Calu3 (cell line): ENCODE measurements around the gene ZNF396. TPM values are rescaled to one million over a fixed set of nuclear protein-coding genes. Genes with fewer than 3 reads are reported as not detected.

Experiments used
- Bru-seq: library from RNA; stranded (reverse); fragments of 400-500 nt; gene quantifications from one replicate; lab custom pipeline; 2021; lab: Mats Ljungman, UMichigan
- BruChase-seq, 2 experiments: library from RNA; stranded (reverse); fragments of 400-500 nt; gene quantifications; one replicate each; lab custom pipeline; 2021; lab: Mats Ljungman, UMichigan
- BruUV-seq: library from RNA; stranded (reverse); fragments of 400-500 nt; replicated peaks from 2 replicates; lab custom pipeline; 2021; lab: Mats Ljungman, UMichigan
- CTCF ChIA-PET: fragments of 300-600 bp; sonication (Branson Sonifier 250); formaldehyde crosslinking; loops from one replicate; lab custom pipeline; 2022; ENCODE audit warnings: antibody characterized with exemption; lab: Charles Lee
- DNase-seq: peaks from one replicate; pipeline ENCODE4 v3.0.0; 2022
- H3K27ac Mint-ChIP-seq: one replicate; pipeline ENCODE4 v1.8.0; 2022; ENCODE audit warnings: mixed read lengths; ENCODE audit not compliant: unreplicated experiment
- H3K27me3 Mint-ChIP-seq: one replicate; pipeline ENCODE4 v1.8.0; 2022; ENCODE audit warnings: mixed read lengths; ENCODE audit not compliant: unreplicated experiment
- H3K36me3 Mint-ChIP-seq: one replicate; pipeline ENCODE4 v1.8.0; 2022; ENCODE audit warnings: mild to moderate bottlenecking, moderate library complexity, mixed read lengths; ENCODE audit not compliant: insufficient read depth, unreplicated experiment
- H3K4me1 Mint-ChIP-seq: one replicate; pipeline ENCODE4 v1.8.0; 2022; ENCODE audit warnings: mild to moderate bottlenecking, low read depth, mixed read lengths; ENCODE audit not compliant: unreplicated experiment
- H3K4me3 Mint-ChIP-seq: one replicate; pipeline ENCODE4 v1.8.0; 2022; ENCODE audit warnings: mild to moderate bottlenecking, low read depth, moderate library complexity, mixed read lengths; ENCODE audit not compliant: unreplicated experiment
- H3K9me3 Mint-ChIP-seq: one replicate; pipeline ENCODE4 v1.8.0; 2022; ENCODE audit warnings: low read depth, mixed read lengths; ENCODE audit not compliant: unreplicated experiment
- intact Hi-C: fragments of 100-400 bp; cut with micrococcal nuclease; formaldehyde crosslinking; loops from one replicate; pipeline ENCODE4 v1.10.0; 2022; ENCODE audit not compliant: unreplicated experiment
- long read RNA-seq: library from polyadenylated mRNA; stranded (forward); transcript quantifications from one replicate; pipeline ENCODE4 v2.0.0, GENCODE V29; 2022
- total RNA-seq: library from RNA; stranded (reverse); gene quantifications from 2 replicates; pipeline ENCODE4 v1.2.3, GENCODE V29; 2022
- TF ChIP-seq, protein P1 (sequence below): fragments of 200-600 bp; IDR thresholded peaks from one replicate; pipeline ENCODE4 v1.8.0; 2022; ENCODE audit warnings: antibody characterized with exemption; ENCODE audit not compliant: unreplicated experiment

Gene ZNF396
- total RNA-seq (1.7 and 2.7 TPM in 2 replicates), Bru-seq, nascent RNA (percentile 40 among the genes with signal in this experiment), BruChase-seq, experiment 1, labeled RNA remaining after a 6-hour chase (percentile 37 among the genes with signal in this experiment), BruChase-seq, experiment 2, labeled RNA remaining after a 2-hour chase (percentile 35 among the genes with signal in this experiment)
- long read RNA-seq, partial matches to known transcripts = 0 of 3 reads
- long read RNA-seq, other reads (novel, unspliced or antisense) = 0 of 3 reads

DNA sequence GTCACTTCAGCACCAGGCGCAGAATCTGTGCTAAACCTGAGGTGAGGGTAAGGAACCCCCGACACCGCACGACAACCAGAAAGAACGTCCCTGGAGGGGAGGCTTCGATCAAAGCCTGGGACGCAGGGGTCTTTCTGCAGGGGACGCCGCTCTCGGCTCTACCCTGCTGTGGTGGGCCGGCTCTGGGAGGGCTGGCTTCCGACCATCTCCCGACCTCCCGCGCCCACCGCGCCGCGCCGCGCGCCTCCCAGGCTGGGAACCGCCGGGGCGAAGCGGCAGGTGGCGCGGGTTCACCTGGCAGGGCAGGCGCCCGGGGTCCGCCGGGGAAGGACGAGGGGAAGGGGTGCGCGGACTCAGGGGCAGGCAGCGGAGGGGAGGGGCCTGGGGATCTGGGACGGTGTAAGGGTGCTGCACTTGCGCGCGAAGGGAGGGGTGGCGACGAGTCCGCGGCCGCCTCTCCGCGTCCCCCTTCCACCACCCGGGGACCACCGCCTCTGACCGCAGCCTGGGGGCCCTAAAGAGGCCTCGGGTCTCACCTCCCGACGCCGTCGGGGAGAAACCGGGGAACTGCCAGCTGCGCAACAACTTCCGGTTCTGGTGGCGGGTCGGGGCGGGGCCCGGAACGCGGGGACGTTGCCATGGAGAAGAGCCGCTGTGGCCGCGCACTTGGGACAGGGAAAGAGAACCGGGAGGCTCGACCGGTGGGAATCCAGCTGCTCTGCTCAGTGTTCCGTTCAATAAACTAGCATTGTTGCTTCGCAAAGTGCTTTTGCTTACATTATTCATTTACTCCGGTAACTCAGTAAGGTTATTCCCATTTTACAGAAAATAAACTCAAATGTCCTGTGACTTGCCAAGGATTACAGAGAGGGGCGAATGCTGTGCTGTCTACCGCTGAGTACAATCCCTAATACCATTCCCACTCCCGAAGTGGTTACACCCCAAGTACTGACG, at the start of gene ZNF396:
ZNF396 (minus strand) TSS at position 596 of the 954 bp plus-strand sequence. CDS start 3,045 bp downstream, outside the sequence.
- H3K4me3 Mint-ChIP-seq = peak within 1 kb of the TSS; percentile 75
- peaks cover 21% of the 10 kb centered on the region for H3K27me3 Mint-ChIP-seq
- H3K9me3 Mint-ChIP-seq = no peaks in the 10 kb centered on the region
- H3K27ac Mint-ChIP-seq = peak within 1 kb of the TSS; percentile 69
- TF ChIP-seq, protein P1, sequence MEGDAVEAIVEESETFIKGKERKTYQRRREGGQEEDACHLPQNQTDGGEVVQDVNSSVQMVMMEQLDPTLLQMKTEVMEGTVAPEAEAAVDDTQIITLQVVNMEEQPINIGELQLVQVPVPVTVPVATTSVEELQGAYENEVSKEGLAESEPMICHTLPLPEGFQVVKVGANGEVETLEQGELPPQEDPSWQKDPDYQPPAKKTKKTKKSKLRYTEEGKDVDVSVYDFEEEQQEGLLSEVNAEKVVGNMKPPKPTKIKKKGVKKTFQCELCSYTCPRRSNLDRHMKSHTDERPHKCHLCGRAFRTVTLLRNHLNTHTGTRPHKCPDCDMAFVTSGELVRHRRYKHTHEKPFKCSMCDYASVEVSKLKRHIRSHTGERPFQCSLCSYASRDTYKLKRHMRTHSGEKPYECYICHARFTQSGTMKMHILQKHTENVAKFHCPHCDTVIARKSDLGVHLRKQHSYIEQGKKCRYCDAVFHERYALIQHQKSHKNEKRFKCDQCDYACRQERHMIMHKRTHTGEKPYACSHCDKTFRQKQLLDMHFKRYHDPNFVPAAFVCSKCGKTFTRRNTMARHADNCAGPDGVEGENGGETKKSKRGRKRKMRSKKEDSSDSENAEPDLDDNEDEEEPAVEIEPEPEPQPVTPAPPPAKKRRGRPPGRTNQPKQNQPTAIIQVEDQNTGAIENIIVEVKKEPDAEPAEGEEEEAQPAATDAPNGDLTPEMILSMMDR = no peak
- no TSS peak for BruUV-seq
- peak; percentile 87 for DNase-seq
- CTCF ChIA-PET = interaction anchor here (0.6 kb wide), 1 partner anchor 137 kb away, joined by 5 read pairs; no protein-coding TSS in a partner anchor
- peaks cover 17% of the 10 kb centered on the region for H3K36me3 Mint-ChIP-seq
- H3K4me1 Mint-ChIP-seq = peaks cover 8% of the 10 kb centered on the region
- intact Hi-C loops = no loop called here

DNA sequence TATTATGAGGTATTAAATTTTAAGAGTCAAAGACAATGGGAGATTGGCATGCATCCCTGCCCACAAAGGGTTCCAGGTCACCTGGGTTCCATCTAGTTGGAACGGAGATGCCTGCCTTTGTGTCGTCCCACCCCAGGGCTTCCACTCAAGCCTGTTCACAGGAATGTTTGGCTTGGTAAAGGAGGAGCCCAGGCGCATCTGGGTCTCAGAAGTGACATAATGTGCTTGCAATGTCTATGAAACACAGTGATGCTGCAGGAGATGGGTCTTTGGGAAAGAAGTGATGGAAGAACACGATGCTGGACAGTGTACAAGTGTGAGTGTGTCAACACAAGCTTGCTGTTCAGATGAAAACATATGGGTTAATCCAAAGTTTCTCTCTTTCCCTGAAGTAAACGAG, 49.6 kb upstream of the ZNF396 start:
- TF ChIP-seq, protein P1 = no peak
- no peak overlapping the region for H3K27ac Mint-ChIP-seq
- intact Hi-C loops = no loop called here
- BruUV-seq = no TSS peak
- H3K27me3 Mint-ChIP-seq = no peaks in the 10 kb centered on the region
- H3K36me3 Mint-ChIP-seq = no peaks in the 10 kb centered on the region
- no peaks in the 10 kb centered on the region for H3K4me1 Mint-ChIP-seq
- CTCF ChIA-PET = no interaction called here
- H3K9me3 Mint-ChIP-seq = no peaks in the 10 kb centered on the region
- DNase-seq = no peak
- H3K4me3 Mint-ChIP-seq = no peak overlapping the region

DNA sequence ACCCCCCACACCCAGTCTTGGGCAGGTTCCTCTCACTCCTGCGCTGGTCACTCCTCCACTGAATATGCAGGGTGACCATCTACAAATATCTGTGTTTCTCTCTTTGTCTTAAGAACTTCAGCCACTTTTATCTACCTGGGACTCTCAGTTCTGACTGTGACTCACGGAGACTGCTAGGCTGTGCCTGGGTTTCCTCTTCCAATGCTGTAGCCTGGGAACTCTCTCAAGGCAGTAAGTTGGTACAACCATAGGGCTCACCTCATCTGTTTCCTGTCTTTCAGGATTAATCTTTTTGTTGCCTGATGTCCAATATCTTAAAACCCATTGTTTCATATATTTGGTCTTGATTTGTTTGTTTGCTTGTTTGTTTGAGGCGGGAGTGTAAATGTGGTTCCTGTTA, 47.2 kb upstream of the ZNF396 start:
- Mint-ChIP-seq H3K27me3 (no peaks in the 10 kb centered on the region), H3K27ac (no peak overlapping the region), H3K4me1 (no peaks in the 10 kb centered on the region), H3K9me3 (no peaks in the 10 kb centered on the region), H3K36me3 (no peaks in the 10 kb centered on the region), H3K4me3 (no peak overlapping the region)
- intact Hi-C loops = no loop called here
- CTCF ChIA-PET = no interaction called here
- TF ChIP-seq, protein P1 = no peak
- BruUV-seq = no TSS peak
- DNase-seq = no peak

DNA sequence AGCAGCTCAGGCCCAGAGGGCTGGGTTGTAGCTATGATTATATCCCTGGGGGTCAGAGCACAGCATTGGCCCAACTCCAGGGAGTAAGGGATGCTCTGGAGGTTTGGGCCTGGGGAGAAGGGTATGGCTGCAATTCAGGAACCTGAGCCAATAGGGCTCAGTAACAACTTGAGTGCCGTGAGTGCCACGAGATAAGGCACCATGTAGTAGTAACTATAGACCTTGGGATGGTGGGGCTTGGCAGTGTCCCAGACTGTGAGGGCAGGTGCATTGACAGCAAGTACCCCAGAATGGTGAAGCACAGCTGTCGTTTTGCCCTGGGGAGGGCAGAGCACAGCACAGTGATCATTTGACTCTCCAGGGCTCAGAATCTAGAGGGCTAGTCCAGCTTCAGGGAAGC, 45.1 kb upstream of the ZNF396 start:
- intact Hi-C loops = no loop called here
- TF ChIP-seq, protein P1 = no peak
- Mint-ChIP-seq H3K36me3 (no peaks in the 10 kb centered on the region), H3K9me3 (peaks cover 2% of the 10 kb centered on the region), H3K4me3 (no peak overlapping the region), H3K27me3 (no peaks in the 10 kb centered on the region), H3K4me1 (no peaks in the 10 kb centered on the region), H3K27ac (no peak overlapping the region)
- DNase-seq = no peak
- BruUV-seq = no TSS peak
- CTCF ChIA-PET = no interaction called here
